Measurements from ENCODE around the gene DOCK4. TPM values are rescaled to one million over a fixed set of nuclear protein-coding genes. Genes with fewer than 3 reads are reported as not detected.

Gene DOCK4
- total RNA-seq, 1 experiment from 2014 or later: 4.9 TPM

GRCh38 chr7:111730057-111730456 lies 476.1 kb downstream of the DOCK4 start:
- no peak for TF ChIP-seq CTCF (conservative IDR thresholded peaks at IDR 0.05)
- no peaks in the 10 kb centered on the region for H3K27me3 ChIP-seq (ENCODE audit: insufficient read depth, low read length)
- no peaks in the 10 kb centered on the region for H3K9me3 Mint-ChIP-seq

More at GRCh38 chr7:111730057-111730456, 476.1 kb downstream of the DOCK4 start:
- Histone ChIP-seq H3K4me1 (ENCODE audit: insufficient read depth, low read length) (no peaks in the 10 kb centered on the region), H2BK5ac (ENCODE audit: insufficient read length, low read length) (no peak overlapping the region), H3K14ac (ENCODE audit: insufficient read depth, low read length) (no peak overlapping the region), H4K8ac (replicated peaks; ENCODE audit: insufficient read length, low read depth, low read length) (no peak overlapping the region), H3K23me2 (ENCODE audit: insufficient read length, low read depth, low read length, poor library complexity, severe bottlenecking) (no peaks in the 10 kb centered on the region), H3K9ac (ENCODE audit: extremely low read depth, insufficient read length, low read length) (no peak overlapping the region), H3K56ac (ENCODE audit: insufficient read length, low read depth, low read length) (no peak overlapping the region), H4K91ac (ENCODE audit: insufficient read length, low read depth, low read length) (no peak overlapping the region), H2AK5ac (ENCODE audit: insufficient read length, low read length) (no peak overlapping the region), H2BK15ac (ENCODE audit: low read depth, low read length) (no peak overlapping the region), H3K9me3 (ENCODE audit: control insufficient read depth, low read depth, low read length) (no peaks in the 10 kb centered on the region), H2AFZ (ENCODE audit: low read length) (no peak overlapping the region), H4K20me1 (ENCODE audit: control insufficient read depth, insufficient read depth, insufficient read length) (no peaks in the 10 kb centered on the region), H2BK120ac (ENCODE audit: low read depth, low read length, poor library complexity, severe bottlenecking) (no peak overlapping the region), H4K5ac (ENCODE audit: insufficient read length, low read depth, low read length) (no peak overlapping the region), H3K4me2 (ENCODE audit: insufficient read depth, insufficient read length, low read length) (no peak overlapping the region), H2BK20ac (ENCODE audit: low read depth, low read length, poor library complexity, severe bottlenecking) (no peak overlapping the region), H3K23ac (ENCODE audit: insufficient read length, low read depth, low read length) (no peak overlapping the region), H3K79me2 (ENCODE audit: insufficient read depth, low read length) (no peaks in the 10 kb centered on the region), H2BK12ac (ENCODE audit: insufficient read length, low read depth, low read length) (no peak overlapping the region), H3K27ac (ENCODE audit: insufficient read length, low read depth, low read length) (no peak overlapping the region), H3T11ph (ENCODE audit: low read length) (no peak overlapping the region), H3K4ac (ENCODE audit: low read depth, low read length) (no peak overlapping the region), H3K79me1 (ENCODE audit: insufficient read depth, low read depth, low read length, poor library complexity, severe bottlenecking) (no peaks in the 10 kb centered on the region), H3K18ac (ENCODE audit: insufficient read length, low read depth, low read length) (no peak overlapping the region)
- no peaks in the 10 kb centered on the region for H3K27me3 Mint-ChIP-seq (ENCODE audit: low read depth)
- no peak for DNase-seq
- H3K4me3 Mint-ChIP-seq: no peak overlapping the region
- H3K36me3 Mint-ChIP-seq (ENCODE audit: insufficient read depth in 1 of 3, low read depth in 3 of 3): peaks cover 0 to 6% (median 0%) of the 10 kb centered on the region in 3 experiments; a peak in 3 of 7 replicates
- WGBS (ENCODE audit: extremely low coverage, insufficient read length, low lambda C conversion rate): no CpG with 5 or more reads among the region's 6 CpGs
- H3K27ac Mint-ChIP-seq: no peak overlapping the region
- no peaks in the 10 kb centered on the region for H3K4me1 Mint-ChIP-seq
